K562 (cell line): ENCODE data around the gene ZNF516.

Source experiments
- DDX20 ChIP-seq: fragments of 450-650 bp; IDR thresholded peaks from 2 replicates; pipeline ENCODE4 v1.6.1; 2016; ENCODE audit warnings: missing genetic modification characterization, low read depth, mild to moderate bottlenecking, missing compliant biosample characterization, moderate library complexity
- ESRRA ChIP-seq: fragments of 450-650 bp; IDR thresholded peaks from 2 replicates; pipeline ENCODE4 v1.6.1; 2014; ENCODE audit warnings: low read depth, mild to moderate bottlenecking, moderate library complexity, borderline replicate concordance
- KAT2B ChIP-seq: IDR thresholded peaks from one replicate; pipeline ENCODE4 v1.6.1; 2012; ENCODE audit warnings: low read depth, mild to moderate bottlenecking, control low read depth, inconsistent platforms, low read length, moderate library complexity
- KLF16 ChIP-seq: IDR thresholded peaks from 2 replicates; pipeline ENCODE4 v1.6.1; 2016; ENCODE audit warnings: antibody characterized with exemption
- MYNN ChIP-seq, 2 experiments: sonication (generic); formaldehyde crosslinking in 1 of 2; IDR thresholded peaks; 2 replicates each; pipeline versions ENCODE4 v1.5.0 to v1.6.1; 2016 to 2020; ENCODE audit warnings: antibody characterized with exemption in 1 of 2, missing genetic modification reagents in 1 of 2
- NFIC ChIP-seq: fragments of 450-650 bp; IDR thresholded peaks from 2 replicates; pipeline ENCODE4 v1.6.1; 2017; ENCODE audit warnings: mild to moderate bottlenecking, inconsistent platforms
- POLR2A ChIP-seq: fragments of 450-650 bp; conservative IDR thresholded peaks from 2 replicates; pipeline ENCODE4 v1.6.1; 2016
- POLR2AphosphoS5 ChIP-seq: IDR thresholded peaks from 2 replicates; pipeline ENCODE4 v1.6.1; 2011; ENCODE audit warnings: mild to moderate bottlenecking, low read depth, low read length, moderate library complexity; ENCODE audit not compliant: control insufficient read depth, insufficient read depth
- STAT5A ChIP-seq: IDR thresholded peaks from 2 replicates; pipeline ENCODE4 v1.6.1; 2012; ENCODE audit warnings: low read length, inconsistent platforms, borderline replicate concordance
- TF ChIP-seq, protein P1 (sequence below): sonication (generic); IDR thresholded peaks from 2 replicates; pipeline ENCODE4 v1.6.1; 2016
- TF ChIP-seq, protein P2 (sequence below): fragments of 250-450 bp; sonication (Bioruptor Pico); IDR thresholded peaks from 2 replicates; pipeline ENCODE4 v1.4.0; 2020; ENCODE audit warnings: borderline replicate concordance

DNA sequence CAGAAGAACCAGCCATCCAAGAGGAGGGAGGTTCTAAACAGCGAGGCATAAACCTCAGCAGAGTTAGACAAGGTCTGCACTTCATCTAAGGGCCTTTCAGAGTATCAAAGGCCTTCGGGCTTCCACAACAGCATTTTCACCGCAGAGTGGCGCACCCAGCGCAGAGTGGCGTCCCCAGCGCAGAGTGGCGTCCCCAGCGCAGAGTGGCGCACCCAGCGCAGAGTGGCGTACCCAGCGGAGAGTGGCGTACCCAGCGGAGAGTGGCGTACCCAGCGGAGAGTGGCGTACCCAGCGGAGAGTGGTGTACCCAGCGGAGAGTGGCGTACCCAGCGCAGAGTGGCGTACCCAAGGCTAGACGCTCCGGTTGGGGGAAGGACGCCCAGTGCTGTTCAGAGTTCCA is 137.9 kb downstream of the ZNF516 start:
- TF ChIP-seq ESRRA (no peak), MYNN (IDR thresholded peaks at IDR 0.05) (no peak), MYNN (CRISPR knock-in tag; IDR thresholded peaks at IDR 0.05) (no peak), NFIC (no peak), STAT5A (no peak), POLR2A (no peak), DDX20 (no peak), KAT2B (no peak), KLF16 (no peak), POLR2AphosphoS5 (no peak)
- TF ChIP-seq, protein P1, sequence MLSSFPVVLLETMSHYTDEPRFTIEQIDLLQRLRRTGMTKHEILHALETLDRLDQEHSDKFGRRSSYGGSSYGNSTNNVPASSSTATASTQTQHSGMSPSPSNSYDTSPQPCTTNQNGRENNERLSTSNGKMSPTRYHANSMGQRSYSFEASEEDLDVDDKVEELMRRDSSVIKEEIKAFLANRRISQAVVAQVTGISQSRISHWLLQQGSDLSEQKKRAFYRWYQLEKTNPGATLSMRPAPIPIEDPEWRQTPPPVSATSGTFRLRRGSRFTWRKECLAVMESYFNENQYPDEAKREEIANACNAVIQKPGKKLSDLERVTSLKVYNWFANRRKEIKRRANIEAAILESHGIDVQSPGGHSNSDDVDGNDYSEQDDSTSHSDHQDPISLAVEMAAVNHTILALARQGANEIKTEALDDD = no peak
- TF ChIP-seq, protein P2, sequence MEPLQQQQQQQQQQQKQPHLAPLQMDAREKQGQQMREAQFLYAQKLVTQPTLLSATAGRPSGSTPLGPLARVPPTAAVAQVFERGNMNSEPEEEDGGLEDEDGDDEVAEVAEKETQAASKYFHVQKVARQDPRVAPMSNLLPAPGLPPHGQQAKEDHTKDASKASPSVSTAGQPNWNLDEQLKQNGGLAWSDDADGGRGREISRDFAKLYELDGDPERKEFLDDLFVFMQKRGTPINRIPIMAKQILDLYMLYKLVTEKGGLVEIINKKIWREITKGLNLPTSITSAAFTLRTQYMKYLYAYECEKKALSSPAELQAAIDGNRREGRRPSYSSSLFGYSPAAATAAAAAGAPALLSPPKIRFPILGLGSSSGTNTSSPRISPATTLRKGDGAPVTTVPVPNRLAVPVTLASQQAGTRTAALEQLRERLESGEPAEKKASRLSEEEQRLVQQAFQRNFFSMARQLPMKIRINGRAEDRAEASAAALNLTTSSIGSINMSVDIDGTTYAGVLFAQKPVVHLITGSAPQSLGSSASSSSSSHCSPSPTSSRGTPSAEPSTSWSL (CRISPR knock-in tag) = no peak
